ENCODE data around the gene PLEKHG2. TPM values are rescaled to one million over a fixed set of nuclear protein-coding genes. Genes with fewer than 3 reads are reported as not detected.

The PLEKHG2 gene
- total RNA-seq, 1 donor from 2014 or later = 135 TPM

DNA sequence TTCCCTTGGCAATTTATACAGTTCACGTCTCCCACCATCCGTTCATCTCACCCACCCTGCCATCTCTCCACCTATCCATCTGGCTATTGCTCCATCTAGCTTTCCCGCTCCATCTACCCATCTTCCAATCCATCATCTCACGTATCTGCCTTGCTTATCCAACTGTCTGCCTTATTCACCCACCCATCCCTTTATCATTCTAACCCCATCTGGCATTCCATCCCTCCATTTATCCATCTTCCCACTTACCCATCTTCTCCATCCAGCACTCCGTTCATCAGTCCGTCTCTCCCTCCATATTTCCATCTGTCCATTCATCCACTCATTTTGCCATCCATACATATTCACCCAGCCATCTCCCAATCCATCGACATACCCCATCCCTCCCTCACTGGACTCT lies 13.3 kb downstream of the PLEKHG2 start:
- H3K36me3 Mint-ChIP-seq (ENCODE audit: low read depth) = peaks cover 14% of the 10 kb centered on the region
- peaks cover 2% of the 10 kb centered on the region for H3K27me3 Mint-ChIP-seq (ENCODE audit: low read depth)
- no peak for TF ChIP-seq CTCF (conservative IDR thresholded peaks at IDR 0.05)
- no peaks in the 10 kb centered on the region for H3K9me3 Mint-ChIP-seq
- no peak for DNase-seq (ENCODE audit: low read depth, low spot score)
- peaks cover 34% of the 10 kb centered on the region for H3K4me1 Mint-ChIP-seq
- peak overlapping the region; percentile 1 for H3K4me3 Mint-ChIP-seq
- no peak overlapping the region for H3K27ac Mint-ChIP-seq (ENCODE audit: unreplicated experiment)

- Mint-ChIP-seq H3K4me1 (peaks cover 36% of the 10 kb centered on the region), H3K36me3 (ENCODE audit: low read depth) (peaks cover 14% of the 10 kb centered on the region), H3K27me3 (ENCODE audit: low read depth) (peaks cover 2% of the 10 kb centered on the region), H3K9me3 (no peaks in the 10 kb centered on the region), H3K4me3 (peak overlapping the region; percentile 1), H3K27ac (ENCODE audit: unreplicated experiment) (peak overlapping the region; percentile 5)
- DNase-seq (ENCODE audit: low read depth, low spot score) = no peak
- no peak for TF ChIP-seq CTCF (conservative IDR thresholded peaks at IDR 0.05)
Measured at GRCh38 chr19:39426170-39426569, 13.7 kb downstream of the PLEKHG2 start.

- H3K9me3 Mint-ChIP-seq = no peaks in the 10 kb centered on the region
- DNase-seq (ENCODE audit: low read depth, low spot score) = no peak
- H3K4me1 Mint-ChIP-seq = peaks cover 36% of the 10 kb centered on the region
- peaks cover 14% of the 10 kb centered on the region for H3K36me3 Mint-ChIP-seq (ENCODE audit: low read depth)
- H3K4me3 Mint-ChIP-seq = no peak overlapping the region
- H3K27ac Mint-ChIP-seq (ENCODE audit: unreplicated experiment) = no peak overlapping the region
- peaks cover 2% of the 10 kb centered on the region for H3K27me3 Mint-ChIP-seq (ENCODE audit: low read depth)
- TF ChIP-seq CTCF (conservative IDR thresholded peaks at IDR 0.05) = no peak
Measured at GRCh38 chr19:39427707-39428106, 15.2 kb downstream of the PLEKHG2 start.

GRCh38 chr19:39428283-39429112 lies 16.0 kb downstream of the PLEKHG2 start:
- Mint-ChIP-seq H3K27ac (ENCODE audit: unreplicated experiment) (peak overlapping the region; percentile 43), H3K27me3 (ENCODE audit: low read depth) (peaks cover 2% of the 10 kb centered on the region), H3K4me3 (peak overlapping the region; percentile 76), H3K36me3 (ENCODE audit: low read depth) (peaks cover 17% of the 10 kb centered on the region), H3K4me1 (peaks cover 36% of the 10 kb centered on the region), H3K9me3 (no peaks in the 10 kb centered on the region)
- no peak for TF ChIP-seq CTCF (conservative IDR thresholded peaks at IDR 0.05)
- no peak for DNase-seq (ENCODE audit: low read depth, low spot score)

DNA sequence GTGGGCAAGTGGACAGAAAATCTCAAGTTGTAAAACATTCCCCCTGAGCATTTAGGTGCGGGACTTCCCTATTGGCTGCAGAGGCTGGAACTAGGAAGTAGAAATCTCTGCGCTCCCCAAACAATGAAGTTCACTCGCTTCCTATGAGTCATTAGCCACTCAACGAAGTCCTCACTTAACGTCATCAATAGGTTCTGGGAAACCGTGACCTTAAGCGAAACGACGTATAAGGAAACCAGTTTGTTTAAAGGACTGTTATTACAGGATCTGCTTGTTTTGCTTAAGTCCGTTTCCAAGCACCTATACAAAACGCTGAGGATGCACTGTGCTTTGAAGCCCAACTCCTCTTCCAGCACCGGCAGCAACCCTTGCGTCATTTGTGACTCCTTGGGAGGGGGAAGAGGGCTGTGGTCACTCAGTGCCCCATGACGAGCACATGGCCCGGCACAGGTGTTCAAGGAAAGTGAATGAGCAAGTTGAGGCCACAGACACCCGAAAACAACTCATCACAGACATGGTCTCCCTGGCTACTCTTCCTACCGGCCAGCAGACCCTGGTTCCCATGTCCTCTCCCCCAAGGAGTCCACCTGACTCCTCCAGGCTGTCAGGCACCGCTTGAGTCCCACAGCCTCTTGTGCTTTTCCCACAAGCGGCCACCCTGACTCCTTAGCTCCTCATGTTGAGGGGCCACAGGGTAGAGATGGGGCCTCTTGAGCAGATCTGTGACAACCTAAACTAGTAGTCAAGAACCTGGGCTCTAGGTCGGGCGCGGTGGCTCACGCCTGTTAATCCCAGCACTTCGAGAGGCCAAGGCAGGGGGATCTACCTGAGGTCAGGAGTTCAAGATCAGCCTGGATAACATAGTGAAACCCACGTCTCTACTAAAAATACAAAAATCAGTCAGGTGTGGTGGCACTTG lies 18.5 kb downstream of the PLEKHG2 start:
- Mint-ChIP-seq H3K9me3 (no peaks in the 10 kb centered on the region), H3K27ac (ENCODE audit: unreplicated experiment) (peak overlapping the region; percentile 35), H3K4me1 (peaks cover 43% of the 10 kb centered on the region), H3K4me3 (peak overlapping the region; percentile 79), H3K36me3 (ENCODE audit: low read depth) (peaks cover 18% of the 10 kb centered on the region), H3K27me3 (ENCODE audit: low read depth) (peaks cover 5% of the 10 kb centered on the region)
- TF ChIP-seq CTCF (conservative IDR thresholded peaks at IDR 0.05) = no peak
- DNase-seq (ENCODE audit: low read depth, low spot score) = no peak

Data from neural crest cell (in vitro differentiated cells).